SU-DHL-6 (cell line): ENCODE results near the gene NT5C1A.

Source experiments
- H2AFZ ChIP-seq: fragments of 200-600 bp; sonication (generic); 2 replicates; pipeline ENCODE4 v1.6.1; 2014; ENCODE audit warnings: low read depth, mild to moderate bottlenecking, moderate library complexity, mixed read lengths, antibody characterized with exemption, low read length; ENCODE audit not compliant: severe bottlenecking
- H3F3A ChIP-seq: fragments of 200-600 bp; shearing (Covaris generic); 2 replicates; pipeline ENCODE4 v1.6.0; 2016; ENCODE audit warnings: antibody characterized with exemption, mild to moderate bottlenecking; ENCODE audit not compliant: insufficient read depth
- H3K27ac ChIP-seq: fragments of 200-600 bp; sonication (generic); 2 replicates; pipeline ENCODE4 v1.5.1; 2016; ENCODE audit warnings: low read depth, mild to moderate bottlenecking, low read length, moderate library complexity, mixed read lengths
- H3K27me3 ChIP-seq: fragments of 200-600 bp; sonication (generic), shearing (Covaris generic); 2 replicates; pipeline ENCODE4 v1.6.0; 2014; ENCODE audit warnings: mild to moderate bottlenecking, low read length
- H3K36me3 ChIP-seq: fragments of 200-600 bp; sonication (generic); 2 replicates; pipeline ENCODE4 v1.6.1; 2014; ENCODE audit warnings: mild to moderate bottlenecking, low read length, mixed read lengths
- H3K4me2 ChIP-seq: fragments of 300-600, 200-600 bp; shearing (Covaris generic), sonication (generic); 2 replicates; pipeline ENCODE4 v1.6.0; 2014; ENCODE audit warnings: low read length, low read depth, mild to moderate bottlenecking; ENCODE audit not compliant: poor library complexity, severe bottlenecking
- H3K4me3 ChIP-seq: fragments of 200-600 bp; sonication (generic); 2 replicates; pipeline ENCODE4 v1.5.1; 2014; ENCODE audit warnings: antibody characterized with exemption, low read length, mild to moderate bottlenecking, mixed read lengths; ENCODE audit not compliant: insufficient read depth, poor library complexity, severe bottlenecking
- H3K79me2 ChIP-seq: fragments of 200-600 bp; sonication (generic); 2 replicates; pipeline ENCODE4 v1.6.1; 2014; ENCODE audit warnings: mild to moderate bottlenecking, low read length, moderate library complexity; ENCODE audit not compliant: insufficient read depth
- H3K9ac ChIP-seq: fragments of 200-600 bp; sonication (generic); 2 replicates; pipeline ENCODE4 v1.7.0; 2014; ENCODE audit warnings: mild to moderate bottlenecking, low read length
- H3K9me2 ChIP-seq: fragments of 200-600 bp; sonication (generic); replicated peaks from 2 replicates; pipeline ENCODE4 v1.6.1; 2014; ENCODE audit warnings: low read length; ENCODE audit not compliant: insufficient read depth
- H3K9me3 ChIP-seq: fragments of 200-600 bp; sonication (generic); 2 replicates; pipeline ENCODE4 v1.6.1; 2014; ENCODE audit warnings: low read length, mixed read lengths; ENCODE audit not compliant: insufficient read depth
- H4K20me1 ChIP-seq: fragments of 200-600 bp; sonication (generic); 2 replicates; pipeline ENCODE4 v1.6.1; 2014; ENCODE audit warnings: low read depth, mild to moderate bottlenecking, antibody characterized with exemption, low read length, moderate library complexity, mixed read lengths
- CTCF ChIP-seq: fragments of 200-600 bp; sonication (generic); IDR thresholded peaks from one replicate; pipeline ENCODE4 v1.5.1; 2017; ENCODE audit warnings: antibody characterized with exemption, mild to moderate bottlenecking, low read length, moderate library complexity; ENCODE audit not compliant: insufficient read depth, poor library complexity, severe bottlenecking
- EZH2phosphoT487 ChIP-seq: fragments of 200-600 bp; sonication (generic), shearing (Covaris generic); conservative IDR thresholded peaks from 2 replicates; pipeline ENCODE4 v1.6.1; 2018; ENCODE audit warnings: mild to moderate bottlenecking, antibody characterized with exemption, low read length, moderate library complexity, mixed read lengths

The NT5C1A gene

GRCh38 chr1:39687243-39687642, 15.3 kb upstream of the NT5C1A start:
- no peak overlapping the region for H3K27ac ChIP-seq
- no peak overlapping the region for H3K4me2 ChIP-seq
- H3K27me3 ChIP-seq, result no peaks in the 10 kb centered on the region
- H3K79me2 ChIP-seq, result no peaks in the 10 kb centered on the region
- H3K9me2 ChIP-seq, result no peaks in the 10 kb centered on the region
- H3F3A ChIP-seq, result no peaks in the 10 kb centered on the region
- no peaks in the 10 kb centered on the region for H3K36me3 ChIP-seq
- no peaks in the 10 kb centered on the region for H3K9me3 ChIP-seq
- no peaks in the 10 kb centered on the region for H4K20me1 ChIP-seq
- no peak overlapping the region for H3K9ac ChIP-seq
- no peak overlapping the region for H2AFZ ChIP-seq
- H3K4me3 ChIP-seq, result no peak overlapping the region
- TF ChIP-seq EZH2phosphoT487 (no peak), CTCF (no peak)

- H4K20me1 ChIP-seq, result no peaks in the 10 kb centered on the region
- no peak overlapping the region for H3K9ac ChIP-seq
- H3K4me3 ChIP-seq, result no peak overlapping the region
- no peak overlapping the region for H2AFZ ChIP-seq
- H3K27ac ChIP-seq, result no peak overlapping the region
- no peaks in the 10 kb centered on the region for H3K36me3 ChIP-seq
- H3K9me3 ChIP-seq, result no peaks in the 10 kb centered on the region
- no peaks in the 10 kb centered on the region for H3K79me2 ChIP-seq
- no peak overlapping the region for H3K4me2 ChIP-seq
- H3K9me2 ChIP-seq, result no peaks in the 10 kb centered on the region
- H3F3A ChIP-seq, result no peaks in the 10 kb centered on the region
- no peaks in the 10 kb centered on the region for H3K27me3 ChIP-seq
- no peak for TF ChIP-seq CTCF
- TF ChIP-seq EZH2phosphoT487, result no peak
Observed at GRCh38 chr1:39685071-39685470, 13.2 kb upstream of the NT5C1A start.

- Histone ChIP-seq H3K36me3 (no peaks in the 10 kb centered on the region), H3K27me3 (no peaks in the 10 kb centered on the region), H3K9me3 (no peaks in the 10 kb centered on the region), H3K9ac (no peak overlapping the region), H4K20me1 (no peaks in the 10 kb centered on the region), H3K4me2 (no peak overlapping the region), H3F3A (no peaks in the 10 kb centered on the region), H2AFZ (no peak overlapping the region), H3K4me3 (no peak overlapping the region), H3K9me2 (no peaks in the 10 kb centered on the region), H3K79me2 (no peaks in the 10 kb centered on the region), H3K27ac (no peak overlapping the region)
- no peak for TF ChIP-seq EZH2phosphoT487
- TF ChIP-seq CTCF, result no peak
Observed at GRCh38 chr1:39684313-39684664, 12.4 kb upstream of the NT5C1A start.
